Measurements from ENCODE around the gene NEU1. TPM values are rescaled to one million over a fixed set of nuclear protein-coding genes. Genes with fewer than 3 reads are reported as not detected.

NEU1 gene
- total RNA-seq, 1 experiment from 2014 or later, result 36.2 TPM

DNA sequence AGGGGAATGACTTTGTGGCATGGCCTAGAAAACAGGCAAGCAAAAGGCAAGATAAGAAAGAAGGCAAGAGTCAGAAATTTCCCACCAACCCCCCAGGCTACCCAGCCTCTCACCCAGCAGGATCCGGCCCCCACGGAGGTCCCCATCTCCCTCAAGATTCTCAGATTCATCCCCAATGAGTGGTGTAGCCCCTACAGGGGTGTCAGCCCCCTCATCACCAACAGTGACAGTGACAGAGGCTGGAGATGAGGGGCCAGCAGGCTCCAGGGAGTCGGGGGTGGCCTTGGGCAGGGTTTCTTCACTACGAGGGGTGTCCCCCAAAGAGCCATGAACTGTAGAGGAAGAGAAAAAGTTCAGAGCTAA lies 33.9 kb upstream of the NEU1 start:
- H3T11ph ChIP-seq (ENCODE audit: low read length), result no peak overlapping the region
- H3K18ac ChIP-seq (ENCODE audit: insufficient read length, low read depth, low read length), result no peak overlapping the region
- H2AFZ ChIP-seq (ENCODE audit: low read length), result no peak overlapping the region
- no peak overlapping the region for H3K56ac ChIP-seq (ENCODE audit: insufficient read length, low read depth, low read length)
- H4K8ac ChIP-seq (replicated peaks; ENCODE audit: insufficient read length, low read depth, low read length), result no peak overlapping the region
- H3K4me1 ChIP-seq (ENCODE audit: insufficient read depth, low read length), result no peaks in the 10 kb centered on the region; the same call in 1 of the 2 replicates
- H2BK15ac ChIP-seq (ENCODE audit: low read depth, low read length), result no peak overlapping the region
- TF ChIP-seq, protein P1, sequence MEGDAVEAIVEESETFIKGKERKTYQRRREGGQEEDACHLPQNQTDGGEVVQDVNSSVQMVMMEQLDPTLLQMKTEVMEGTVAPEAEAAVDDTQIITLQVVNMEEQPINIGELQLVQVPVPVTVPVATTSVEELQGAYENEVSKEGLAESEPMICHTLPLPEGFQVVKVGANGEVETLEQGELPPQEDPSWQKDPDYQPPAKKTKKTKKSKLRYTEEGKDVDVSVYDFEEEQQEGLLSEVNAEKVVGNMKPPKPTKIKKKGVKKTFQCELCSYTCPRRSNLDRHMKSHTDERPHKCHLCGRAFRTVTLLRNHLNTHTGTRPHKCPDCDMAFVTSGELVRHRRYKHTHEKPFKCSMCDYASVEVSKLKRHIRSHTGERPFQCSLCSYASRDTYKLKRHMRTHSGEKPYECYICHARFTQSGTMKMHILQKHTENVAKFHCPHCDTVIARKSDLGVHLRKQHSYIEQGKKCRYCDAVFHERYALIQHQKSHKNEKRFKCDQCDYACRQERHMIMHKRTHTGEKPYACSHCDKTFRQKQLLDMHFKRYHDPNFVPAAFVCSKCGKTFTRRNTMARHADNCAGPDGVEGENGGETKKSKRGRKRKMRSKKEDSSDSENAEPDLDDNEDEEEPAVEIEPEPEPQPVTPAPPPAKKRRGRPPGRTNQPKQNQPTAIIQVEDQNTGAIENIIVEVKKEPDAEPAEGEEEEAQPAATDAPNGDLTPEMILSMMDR (conservative IDR thresholded peaks at IDR 0.05), result no peak
- H3K9me3 ChIP-seq (ENCODE audit: control insufficient read depth, low read depth, low read length), result no peaks in the 10 kb centered on the region
- Mint-ChIP-seq H3K36me3 (ENCODE audit: insufficient read depth in 1 of 3, low read depth in 3 of 3) (peaks cover 35 to 61% (median 60%) of the 10 kb centered on the region in 3 experiments), H3K4me1 (peaks cover 16 to 28% of the 10 kb centered on the region in 2 experiments), H3K9me3 (no peaks in the 10 kb centered on the region), H3K4me3 (peak overlapping the region; percentile 71 to 84), H3K27ac (peak overlapping the region in 2 of 3 experiments; percentile 48 to 63; a peak in 2 of 7 replicates), H3K27me3 (ENCODE audit: low read depth) (no peaks in the 10 kb centered on the region)
- no peak overlapping the region for H3K4ac ChIP-seq (ENCODE audit: low read depth, low read length)
- peaks cover 11% of the 10 kb centered on the region for H3K23me2 ChIP-seq (ENCODE audit: insufficient read length, low read depth, low read length, poor library complexity, severe bottlenecking)
- no peak overlapping the region for H3K27ac ChIP-seq (ENCODE audit: insufficient read length, low read depth, low read length)
- no peaks in the 10 kb centered on the region for H3K27me3 ChIP-seq (ENCODE audit: insufficient read depth, low read length)
- H2BK120ac ChIP-seq (ENCODE audit: low read depth, low read length, poor library complexity, severe bottlenecking), result no peak overlapping the region
- no peak overlapping the region for H2BK20ac ChIP-seq (ENCODE audit: low read depth, low read length, poor library complexity, severe bottlenecking)
- H4K20me1 ChIP-seq (ENCODE audit: control insufficient read depth, insufficient read depth, insufficient read length), result no peaks in the 10 kb centered on the region
- H3K79me2 ChIP-seq (ENCODE audit: insufficient read depth, low read length), result no peaks in the 10 kb centered on the region; the same call in 1 of the 2 replicates
- no peaks in the 10 kb centered on the region for H3K79me1 ChIP-seq (ENCODE audit: insufficient read depth, low read depth, low read length, poor library complexity, severe bottlenecking)
- no peak overlapping the region for H3K23ac ChIP-seq (ENCODE audit: insufficient read length, low read depth, low read length)
- H2BK12ac ChIP-seq (ENCODE audit: insufficient read length, low read depth, low read length), result no peak overlapping the region
- no peak overlapping the region for H4K5ac ChIP-seq (ENCODE audit: insufficient read length, low read depth, low read length)
- H2BK5ac ChIP-seq (ENCODE audit: insufficient read length, low read length), result no peak overlapping the region
- H3K14ac ChIP-seq (ENCODE audit: insufficient read depth, low read length), result no peak overlapping the region
- H3K9ac ChIP-seq (ENCODE audit: extremely low read depth, insufficient read length, low read length), result peak overlapping the region; percentile 47
- no peak for DNase-seq
- WGBS (ENCODE audit: extremely low coverage, insufficient read length, low lambda C conversion rate), result no CpG with 5 or more reads among the region's 4 CpGs
- peak overlapping the region; percentile 47 for H3K4me2 ChIP-seq (ENCODE audit: insufficient read depth, insufficient read length, low read length)
- no peak overlapping the region for H4K91ac ChIP-seq (ENCODE audit: insufficient read length, low read depth, low read length)
- H2AK5ac ChIP-seq (ENCODE audit: insufficient read length, low read length), result no peak overlapping the region
